Measurements from ENCODE around the gene SLC13A4.
"Not testable (repeated sequence)": the region's sequence is repeated elsewhere in the genome, so short reads cannot be mapped to it uniquely, and the experiment has no call there.

SLC13A4 gene

GRCh38 chr7:135728136-135728669, at the start of gene SLC13A4:
Gene SLC13A4 (minus strand): TSS chr7:135728186. CDS start chr7:135727496, 690 bp downstream.
- DNase-seq (ENCODE audit: low read depth) = no peak

- DNase-seq (ENCODE audit: low read depth) = not testable (repeated sequence)
Measured at GRCh38 chr7:135775915-135776314, 47.9 kb upstream of the SLC13A4 start.

GRCh38 chr7:135775230-135775629, 47.2 kb upstream of the SLC13A4 start:
- DNase-seq (ENCODE audit: low read depth) = no peak

GRCh38 chr7:135774284-135774683, 46.3 kb upstream of the SLC13A4 start:
- no peak for DNase-seq (ENCODE audit: low read depth)

- no peak for DNase-seq (ENCODE audit: low read depth)
Measured at GRCh38 chr7:135773464-135773863, 45.5 kb upstream of the SLC13A4 start.

- no peak for DNase-seq (ENCODE audit: low read depth)
Measured at GRCh38 chr7:135772639-135773222, 44.7 kb upstream of the SLC13A4 start.

GRCh38 chr7:135771961-135772638, 44.1 kb upstream of the SLC13A4 start:
- no peak for DNase-seq (ENCODE audit: low read depth)

GRCh38 chr7:135771051-135771450, 43.1 kb upstream of the SLC13A4 start:
- no peak for DNase-seq (ENCODE audit: low read depth)

- DNase-seq (ENCODE audit: low read depth) = no peak
Measured at GRCh38 chr7:135770139-135770710, 42.2 kb upstream of the SLC13A4 start.

- no peak for DNase-seq (ENCODE audit: low read depth)
Measured at GRCh38 chr7:135769005-135769802, 41.2 kb upstream of the SLC13A4 start.

- DNase-seq (ENCODE audit: low read depth) = no peak
Measured at GRCh38 chr7:135768467-135768866, 40.5 kb upstream of the SLC13A4 start.

- DNase-seq (ENCODE audit: low read depth) = no peak
Measured at GRCh38 chr7:135768064-135768463, 40.1 kb upstream of the SLC13A4 start.

- DNase-seq (ENCODE audit: low read depth) = no peak
Measured at GRCh38 chr7:135763261-135763660, 35.3 kb upstream of the SLC13A4 start.

- DNase-seq (ENCODE audit: low read depth) = no peak
Measured at GRCh38 chr7:135761751-135762488, 33.9 kb upstream of the SLC13A4 start.

GRCh38 chr7:135759532-135759931, 31.5 kb upstream of the SLC13A4 start:
- no peak for DNase-seq (ENCODE audit: low read depth)

GRCh38 chr7:135758531-135758932, 30.5 kb upstream of the SLC13A4 start:
- no peak for DNase-seq (ENCODE audit: low read depth)

- DNase-seq (ENCODE audit: low read depth) = no peak
Measured at GRCh38 chr7:135757719-135758411, 29.9 kb upstream of the SLC13A4 start.

- DNase-seq (ENCODE audit: low read depth) = no peak
Measured at GRCh38 chr7:135756191-135756590, 28.2 kb upstream of the SLC13A4 start.

GRCh38 chr7:135755351-135755753, 27.4 kb upstream of the SLC13A4 start:
- DNase-seq (ENCODE audit: low read depth) = no peak

GRCh38 chr7:135753616-135754413, 25.8 kb upstream of the SLC13A4 start:
- DNase-seq (ENCODE audit: low read depth) = no peak
